ENCODE data around the gene NHS.
A peak's percentile ranks its signal among the peaks of the same experiment; 100 is the strongest.

DNA sequence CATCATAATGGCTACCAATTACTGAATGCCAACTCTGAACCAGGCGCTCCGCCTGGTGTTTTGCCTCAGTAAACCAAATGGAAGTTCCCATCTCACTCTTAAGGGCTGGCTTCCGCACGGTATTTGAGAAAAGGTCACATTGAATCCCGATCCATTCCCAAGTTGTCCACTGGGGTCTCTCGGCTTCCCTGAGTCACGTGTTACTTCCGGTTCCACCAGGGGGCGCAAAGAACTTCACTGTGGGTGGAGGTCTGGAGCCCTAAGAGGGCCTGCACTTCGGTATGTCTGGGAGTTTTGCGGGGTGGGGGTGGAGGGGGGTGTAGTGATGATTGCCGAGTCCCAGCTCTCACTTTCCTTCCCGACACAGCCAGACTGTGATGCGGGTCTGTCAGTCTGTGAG lies 13.4 kb upstream of the NHS start:
- TF ChIP-seq POLR2A (IDR thresholded peaks at IDR 0.05; ENCODE audit: low read depth) (no peak), POLR2AphosphoS5 (IDR thresholded peaks at IDR 0.05) (no peak)
- TF ChIP-seq, protein P1, sequence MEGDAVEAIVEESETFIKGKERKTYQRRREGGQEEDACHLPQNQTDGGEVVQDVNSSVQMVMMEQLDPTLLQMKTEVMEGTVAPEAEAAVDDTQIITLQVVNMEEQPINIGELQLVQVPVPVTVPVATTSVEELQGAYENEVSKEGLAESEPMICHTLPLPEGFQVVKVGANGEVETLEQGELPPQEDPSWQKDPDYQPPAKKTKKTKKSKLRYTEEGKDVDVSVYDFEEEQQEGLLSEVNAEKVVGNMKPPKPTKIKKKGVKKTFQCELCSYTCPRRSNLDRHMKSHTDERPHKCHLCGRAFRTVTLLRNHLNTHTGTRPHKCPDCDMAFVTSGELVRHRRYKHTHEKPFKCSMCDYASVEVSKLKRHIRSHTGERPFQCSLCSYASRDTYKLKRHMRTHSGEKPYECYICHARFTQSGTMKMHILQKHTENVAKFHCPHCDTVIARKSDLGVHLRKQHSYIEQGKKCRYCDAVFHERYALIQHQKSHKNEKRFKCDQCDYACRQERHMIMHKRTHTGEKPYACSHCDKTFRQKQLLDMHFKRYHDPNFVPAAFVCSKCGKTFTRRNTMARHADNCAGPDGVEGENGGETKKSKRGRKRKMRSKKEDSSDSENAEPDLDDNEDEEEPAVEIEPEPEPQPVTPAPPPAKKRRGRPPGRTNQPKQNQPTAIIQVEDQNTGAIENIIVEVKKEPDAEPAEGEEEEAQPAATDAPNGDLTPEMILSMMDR (IDR thresholded peaks at IDR 0.05), result peak in 1 of 3 experiments; percentile 7

Data from esophagus muscularis mucosa (tissue), 3 donors.